ENCODE results near the gene GRID2.

Gene GRID2

DNA sequence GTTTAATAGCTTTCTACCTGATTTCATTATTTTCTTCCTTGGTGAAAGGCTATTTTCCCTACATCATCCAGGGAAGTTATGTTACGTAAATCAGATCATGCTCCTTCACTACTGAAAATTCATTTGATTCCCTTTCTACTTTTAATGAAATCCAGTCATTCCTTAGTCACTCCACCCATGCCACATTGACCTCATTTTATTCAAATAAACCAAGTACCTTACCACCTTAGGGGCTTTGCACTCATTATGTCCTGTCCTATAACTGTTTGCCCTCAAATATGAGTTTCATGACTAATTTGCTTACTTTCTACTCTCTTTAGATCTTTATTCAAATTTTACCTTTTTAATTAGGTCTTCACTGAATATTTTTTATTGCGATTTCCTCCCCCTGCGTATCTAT, 374.0 kb downstream of the GRID2 start:
- FAIRE-seq (no peak), DNase-seq (ENCODE audit: insufficient read length, low spot score) (no peak)
- TF ChIP-seq POLR2A (IDR thresholded peaks at IDR 0.05; ENCODE audit: low read depth, low read length): no peak

DNA sequence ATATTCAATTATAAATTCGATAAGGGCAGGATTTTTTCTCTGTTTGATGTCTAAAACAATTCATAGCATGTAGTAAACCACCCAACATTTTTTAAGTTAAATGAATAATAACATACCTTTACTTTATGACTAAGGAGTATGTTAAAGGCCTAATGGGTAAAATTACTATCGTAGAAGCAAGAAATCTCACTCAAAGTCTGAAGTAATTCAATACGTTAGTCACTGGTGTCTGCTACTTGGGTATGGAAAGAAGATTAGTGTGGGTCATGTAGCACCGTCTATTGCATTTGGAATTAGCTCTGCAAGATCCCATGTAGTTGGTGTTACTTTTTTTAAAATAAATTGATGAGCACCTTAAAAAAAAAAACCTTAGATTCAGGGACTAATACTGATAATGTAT, 374.5 kb downstream of the GRID2 start:
- TF ChIP-seq POLR2A (IDR thresholded peaks at IDR 0.05; ENCODE audit: low read depth, low read length): no peak
- DNase-seq (ENCODE audit: insufficient read length, low spot score) (no peak), FAIRE-seq (no peak)

DNA sequence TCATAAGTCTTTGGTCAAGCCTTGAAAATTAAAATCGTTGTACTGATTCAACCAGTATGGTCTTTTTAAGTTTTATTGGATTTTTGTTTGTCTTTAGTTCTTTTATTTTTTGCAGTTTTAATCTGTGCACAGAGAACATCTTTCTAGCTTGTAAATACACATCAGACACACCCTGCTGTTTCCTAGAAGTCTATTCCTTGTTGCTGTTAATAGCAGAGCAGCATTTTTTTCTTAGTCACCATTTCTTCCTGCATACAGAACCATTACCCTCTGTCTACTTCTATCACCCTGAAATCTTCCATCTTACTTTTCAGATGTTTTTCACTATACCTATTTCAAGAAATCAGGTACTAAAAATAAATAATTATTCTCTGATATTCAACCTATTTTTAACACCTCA, 375.4 kb downstream of the GRID2 start:
- FAIRE-seq (no peak), DNase-seq (ENCODE audit: insufficient read length, low spot score) (no peak)
- no peak for TF ChIP-seq POLR2A (IDR thresholded peaks at IDR 0.05; ENCODE audit: low read depth, low read length)

GRCh38 chr4:92714640-92715039, 410.9 kb downstream of the GRID2 start:
- TF ChIP-seq POLR2A (IDR thresholded peaks at IDR 0.05; ENCODE audit: low read depth, low read length): no peak
- FAIRE-seq: no peak

DNA sequence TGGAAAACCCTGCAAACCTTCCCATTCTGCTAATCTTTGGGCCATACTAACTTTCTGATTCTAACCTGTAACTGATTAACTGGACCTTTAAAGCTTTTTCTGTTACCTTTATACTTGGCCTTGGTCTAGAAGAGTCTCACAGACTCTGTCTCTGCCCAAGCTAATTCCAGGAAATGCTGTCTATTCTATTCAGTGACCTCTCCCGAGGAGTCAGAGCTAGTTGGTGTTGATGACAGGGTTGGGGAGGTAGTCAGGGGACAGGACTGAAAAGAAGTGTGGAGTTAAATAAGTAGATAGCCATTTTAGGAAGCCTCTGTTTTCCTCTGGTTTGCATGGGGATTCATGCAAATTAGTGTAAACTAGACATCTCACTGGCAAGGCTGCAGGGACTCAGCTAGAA, 429.5 kb downstream of the GRID2 start:
- FAIRE-seq (no peak), DNase-seq (ENCODE audit: insufficient read length, low spot score) (no peak)
- no peak for TF ChIP-seq POLR2A (IDR thresholded peaks at IDR 0.05; ENCODE audit: low read depth, low read length)

More at GRCh38 chr4:92714640-92715039, 410.9 kb downstream of the GRID2 start:
- DNase-seq (ENCODE audit: insufficient read length, low spot score): no peak

DNA sequence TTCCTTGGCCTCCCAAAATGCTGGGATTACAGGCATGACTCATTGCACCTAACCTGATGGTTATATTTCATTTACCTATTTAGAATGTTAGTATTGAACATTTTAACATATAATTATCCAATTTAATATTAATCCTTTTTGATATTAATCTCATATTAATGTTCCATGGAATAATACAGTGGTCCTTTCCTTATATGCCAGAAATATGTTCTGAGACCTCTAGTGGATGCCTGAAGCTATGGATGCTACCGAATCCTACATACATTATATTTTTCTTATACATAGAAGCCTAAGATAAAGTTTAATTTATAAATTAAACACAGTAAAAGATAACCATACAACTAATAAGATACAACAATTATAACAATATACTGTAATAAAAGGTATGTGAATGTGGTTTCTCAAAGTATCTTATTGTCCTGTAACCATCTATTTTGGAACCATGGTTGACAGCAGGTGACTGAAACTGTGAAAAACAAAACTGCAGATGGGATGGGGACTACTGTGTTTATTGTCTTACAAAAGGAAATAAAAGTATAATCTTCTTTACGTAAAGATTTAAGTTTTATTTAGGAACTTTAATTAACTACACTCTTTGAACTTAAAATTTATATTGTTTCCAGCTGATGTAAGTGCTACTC, 431.4 kb downstream of the GRID2 start:
- TF ChIP-seq POLR2A (IDR thresholded peaks at IDR 0.05; ENCODE audit: low read depth, low read length): no peak
- FAIRE-seq: no peak
- DNase-seq (ENCODE audit: insufficient read length, low spot score): no peak

DNA sequence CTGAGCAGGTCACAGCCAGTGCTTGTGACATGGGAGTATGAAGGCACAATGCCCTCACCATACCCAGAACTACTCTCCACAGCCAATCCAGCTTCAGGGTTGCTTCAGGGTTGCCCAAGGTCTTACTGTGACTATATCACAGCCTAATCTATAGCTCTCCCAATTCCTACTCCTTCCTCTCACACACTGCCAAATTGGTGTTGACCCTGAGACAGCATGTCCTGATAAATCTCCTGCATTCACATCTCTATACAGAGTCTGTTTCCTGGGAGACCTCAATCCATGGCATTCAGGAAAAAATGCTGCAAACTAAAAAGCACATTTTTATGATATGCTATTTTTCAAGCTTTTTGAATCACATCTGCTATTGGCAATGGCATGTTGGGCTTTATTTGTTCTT, 456.7 kb downstream of the GRID2 start:
- TF ChIP-seq POLR2A (IDR thresholded peaks at IDR 0.05; ENCODE audit: low read depth, low read length): no peak
- FAIRE-seq: no peak
- no peak for DNase-seq (ENCODE audit: insufficient read length, low spot score)

DNA sequence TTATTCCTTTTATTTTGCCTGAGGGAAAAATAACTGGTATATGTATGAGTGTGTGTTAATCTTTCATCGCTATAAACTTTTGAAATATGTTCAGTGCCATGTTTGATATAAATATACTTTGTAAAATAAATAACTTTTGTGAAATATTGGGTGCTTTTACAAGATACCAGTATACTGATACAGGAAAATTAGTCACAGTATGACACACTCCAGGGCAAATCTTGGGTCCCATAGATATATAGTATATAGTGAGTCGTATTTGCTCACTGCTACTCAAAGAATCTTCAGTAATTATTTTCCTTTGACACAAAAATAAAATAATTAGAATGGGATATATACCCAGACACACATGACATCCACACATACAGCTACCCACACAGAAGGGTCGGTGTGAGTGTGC, 472.3 kb downstream of the GRID2 start:
- DNase-seq (ENCODE audit: insufficient read length, low spot score): no peak
- no peak for TF ChIP-seq POLR2A (IDR thresholded peaks at IDR 0.05; ENCODE audit: low read depth, low read length)
- no peak for FAIRE-seq

DNA sequence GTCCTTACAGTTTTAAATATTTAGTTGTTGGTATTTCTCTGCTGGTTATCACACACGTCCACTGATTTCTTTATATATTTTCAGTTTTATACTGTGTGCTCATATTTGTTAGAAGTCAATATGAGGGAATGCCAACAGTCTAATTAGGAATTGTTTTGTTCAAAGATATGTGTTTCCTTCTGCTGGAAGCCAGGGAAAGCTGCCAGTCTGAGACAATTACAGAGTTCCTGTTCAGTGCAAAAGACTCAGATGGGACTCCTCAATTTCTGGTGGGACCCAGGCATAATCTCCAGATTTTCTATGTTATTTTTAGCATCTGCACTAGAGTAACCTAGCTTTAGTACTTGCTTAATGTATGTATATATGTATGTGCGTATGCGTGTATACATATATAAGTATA, 486.0 kb downstream of the GRID2 start:
- DNase-seq (ENCODE audit: insufficient read length, low spot score): no peak

GRCh38 chr4:92791871-92792440, 488.2 kb downstream of the GRID2 start:
- FAIRE-seq (no peak), DNase-seq (ENCODE audit: insufficient read length, low spot score) (no peak)
- TF ChIP-seq POLR2A (IDR thresholded peaks at IDR 0.05; ENCODE audit: low read depth, low read length): no peak

More for the DNA sequence above, 486.0 kb downstream of the GRID2 start:
- no peak for FAIRE-seq
- no peak for TF ChIP-seq POLR2A (IDR thresholded peaks at IDR 0.05; ENCODE audit: low read depth, low read length)

GRCh38 chr4:92809381-92809780, 505.6 kb downstream of the GRID2 start:
- no peak for FAIRE-seq
- DNase-seq (ENCODE audit: insufficient read length, low spot score): no peak
- TF ChIP-seq POLR2A (IDR thresholded peaks at IDR 0.05; ENCODE audit: low read depth, low read length): no peak

DNA sequence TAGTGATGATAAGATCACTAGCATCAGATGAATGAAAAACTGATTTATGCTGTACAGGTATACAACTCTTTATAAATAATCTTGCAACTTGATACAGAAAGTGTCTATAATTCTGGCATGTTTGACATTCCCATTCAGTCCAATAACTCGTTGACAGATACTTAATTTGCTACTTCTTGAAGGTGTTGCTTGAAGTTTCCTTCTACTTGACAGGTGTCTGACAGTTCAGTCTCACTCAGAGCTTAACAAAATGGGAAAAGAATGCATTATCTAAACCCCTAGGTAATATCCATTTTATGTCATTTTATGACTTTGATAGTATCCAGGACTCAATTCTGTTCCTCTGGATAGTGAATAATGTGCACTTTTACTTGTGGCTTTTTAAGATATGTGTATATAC, 508.9 kb downstream of the GRID2 start:
- DNase-seq (ENCODE audit: insufficient read length, low spot score) (no peak), FAIRE-seq (no peak)
- TF ChIP-seq POLR2A (IDR thresholded peaks at IDR 0.05; ENCODE audit: low read depth, low read length): no peak

GRCh38 chr4:92814677-92815076, 510.9 kb downstream of the GRID2 start:
- FAIRE-seq (no peak), DNase-seq (ENCODE audit: insufficient read length, low spot score) (no peak)
- TF ChIP-seq POLR2A (IDR thresholded peaks at IDR 0.05; ENCODE audit: low read depth, low read length): no peak

- DNase-seq (ENCODE audit: insufficient read length, low spot score) (no peak), FAIRE-seq (no peak)
- no peak for TF ChIP-seq POLR2A (IDR thresholded peaks at IDR 0.05; ENCODE audit: low read depth, low read length)
Observed at GRCh38 chr4:92825256-92825655, 521.5 kb downstream of the GRID2 start.

- no peak for FAIRE-seq
- DNase-seq (ENCODE audit: insufficient read length, low spot score): no peak
- TF ChIP-seq POLR2A (IDR thresholded peaks at IDR 0.05; ENCODE audit: low read depth, low read length): no peak
Observed at GRCh38 chr4:92825791-92826190, 522.0 kb downstream of the GRID2 start.
